ENCODE data around the gene DLK1.

The DLK1 gene

GRCh38 chr14:100777818-100778525, 51.3 kb downstream of the DLK1 start:
- no peak for DNase-seq (ENCODE audit: low read depth)

DNA sequence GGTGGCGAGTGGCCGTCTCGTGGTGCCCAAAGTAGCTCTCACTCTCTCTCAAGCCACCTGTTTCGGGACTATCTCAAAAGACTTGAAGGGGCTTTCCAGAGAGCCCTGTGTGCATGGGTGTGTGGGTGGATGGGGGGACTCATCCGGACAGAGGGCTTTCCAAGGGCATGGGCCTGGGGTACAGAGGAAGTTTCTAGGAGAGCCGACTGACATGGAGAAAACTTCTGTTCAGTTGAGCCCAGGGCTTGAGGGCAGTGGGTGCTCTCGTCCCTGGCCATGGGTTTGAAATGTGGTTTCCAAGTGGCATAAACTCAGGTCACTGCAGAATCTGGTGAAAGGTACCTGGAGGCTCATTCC, 51.8 kb downstream of the DLK1 start:
- DNase-seq (ENCODE audit: low read depth): no peak

GRCh38 chr14:100778951-100779690, 52.4 kb downstream of the DLK1 start:
- no peak for DNase-seq (ENCODE audit: low read depth)

DNA sequence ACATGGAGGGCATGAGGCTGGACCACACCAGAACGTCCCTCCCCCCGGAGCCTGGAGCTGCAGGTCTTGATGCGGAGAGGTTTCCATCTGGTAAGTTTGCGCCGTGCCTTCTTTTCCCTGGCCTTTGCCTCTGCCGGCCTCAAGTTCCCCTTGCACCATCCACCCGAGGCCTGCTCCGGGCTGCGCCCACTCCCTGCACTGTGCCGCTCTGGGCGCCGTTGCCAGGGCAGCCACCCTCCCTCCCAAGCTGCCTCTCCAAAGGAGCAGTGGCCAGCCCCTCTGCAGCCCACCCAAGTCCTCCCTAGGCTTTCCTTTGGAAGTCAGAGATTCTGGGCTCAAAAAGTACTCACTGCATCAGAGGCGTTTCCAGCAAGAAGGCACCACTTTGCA, 53.0 kb downstream of the DLK1 start:
- DNase-seq (ENCODE audit: low read depth): no peak

DNA sequence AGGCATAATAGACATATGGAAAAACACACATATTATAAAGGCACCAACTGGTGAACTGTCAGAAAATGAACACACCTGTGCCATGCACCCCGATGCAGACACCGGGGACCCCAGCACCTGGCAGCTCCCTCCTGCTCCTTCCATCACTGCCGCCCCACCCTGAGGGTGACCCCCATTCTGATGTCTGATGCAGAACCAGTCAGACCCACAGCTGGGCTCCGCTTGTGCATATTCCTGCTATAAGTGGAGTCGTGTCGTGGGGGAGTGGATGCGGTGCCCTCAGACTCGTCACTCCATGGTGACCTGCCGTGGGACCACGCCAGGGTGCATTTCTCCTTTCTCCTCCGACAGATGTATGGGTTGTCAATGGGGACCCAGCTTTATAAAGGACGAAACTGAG, 53.6 kb downstream of the DLK1 start:
- no peak for DNase-seq (ENCODE audit: low read depth)

DNA sequence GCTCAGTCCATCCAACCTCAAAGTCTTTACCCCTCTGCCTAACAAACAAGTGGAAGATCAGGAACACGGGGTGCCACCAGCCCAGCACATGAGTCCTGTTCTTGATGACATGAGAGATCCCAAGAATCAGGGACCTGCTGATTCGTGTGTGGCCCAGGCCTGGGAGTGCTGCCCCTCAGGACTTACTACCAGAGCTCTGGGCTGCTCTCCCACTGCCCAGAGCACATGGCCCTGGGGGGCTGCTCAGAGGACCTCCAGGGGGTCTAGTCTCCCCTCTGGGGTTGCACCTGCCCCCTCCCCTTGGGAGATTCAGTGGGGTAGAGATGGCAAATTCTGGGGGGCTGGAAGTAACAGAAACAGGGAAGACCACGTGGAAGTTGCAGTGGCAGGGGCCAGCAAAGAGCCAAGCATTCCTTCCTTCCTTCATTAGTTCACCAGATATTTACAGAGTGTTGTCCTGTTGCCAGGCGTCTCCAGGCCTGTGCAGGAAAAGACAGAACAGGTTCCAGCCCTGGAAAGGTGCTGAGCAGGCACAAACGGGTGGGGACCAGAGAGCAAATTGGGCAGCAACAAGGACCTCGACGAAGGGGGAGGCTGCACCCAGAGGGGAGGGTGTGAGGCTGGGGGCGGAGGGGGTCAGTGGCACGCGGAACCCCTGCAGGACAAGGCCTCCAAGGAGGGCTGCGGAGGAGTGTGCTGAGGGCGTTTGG, 54.1 kb downstream of the DLK1 start:
- DNase-seq (ENCODE audit: low read depth): no peak

- no peak for DNase-seq (ENCODE audit: low read depth)
Measured at GRCh38 chr14:100781952-100782351, 55.3 kb downstream of the DLK1 start.

DNA sequence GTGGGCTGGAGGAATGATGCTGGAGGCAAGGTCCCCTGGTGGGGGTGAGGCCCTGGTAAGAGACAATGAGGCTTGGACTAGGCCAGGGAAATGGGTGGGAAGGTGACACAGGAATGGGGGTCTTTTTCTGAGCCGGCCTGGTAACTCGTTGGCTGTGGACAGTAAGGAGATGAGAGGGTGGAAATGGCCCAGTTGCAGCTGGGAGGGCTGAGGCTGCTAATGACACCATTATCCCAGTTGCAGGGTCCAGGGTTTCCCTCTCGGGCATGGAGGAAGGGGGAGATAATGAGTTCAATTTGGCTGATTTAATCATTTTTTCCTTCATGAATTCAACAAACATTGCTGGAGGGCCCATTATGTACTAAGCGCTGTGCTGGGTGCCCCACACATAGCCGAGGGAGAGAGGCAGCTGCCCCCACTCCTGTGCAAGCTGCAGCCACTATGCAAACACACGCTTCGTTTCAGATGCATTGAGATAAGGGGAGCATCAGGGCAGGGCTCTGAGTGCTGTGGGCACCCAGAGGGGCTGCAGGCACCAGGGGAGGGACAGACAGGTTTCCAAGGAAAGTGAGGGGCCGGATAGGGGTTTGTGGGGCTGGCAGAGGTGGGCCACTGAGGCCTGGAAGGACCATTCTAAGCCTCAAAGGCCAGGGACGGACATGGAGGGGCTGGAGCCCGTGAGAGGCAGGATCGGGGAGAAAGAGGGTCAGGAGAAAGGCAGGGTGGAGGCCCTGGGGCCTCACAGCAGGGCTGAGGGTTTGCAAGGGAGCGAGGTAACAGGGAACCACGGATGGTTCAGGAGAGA, 56.0 kb downstream of the DLK1 start:
- no peak for DNase-seq (ENCODE audit: low read depth)

- no peak for DNase-seq (ENCODE audit: low read depth)
Measured at GRCh38 chr14:100783630-100784370, 57.1 kb downstream of the DLK1 start.

DNA sequence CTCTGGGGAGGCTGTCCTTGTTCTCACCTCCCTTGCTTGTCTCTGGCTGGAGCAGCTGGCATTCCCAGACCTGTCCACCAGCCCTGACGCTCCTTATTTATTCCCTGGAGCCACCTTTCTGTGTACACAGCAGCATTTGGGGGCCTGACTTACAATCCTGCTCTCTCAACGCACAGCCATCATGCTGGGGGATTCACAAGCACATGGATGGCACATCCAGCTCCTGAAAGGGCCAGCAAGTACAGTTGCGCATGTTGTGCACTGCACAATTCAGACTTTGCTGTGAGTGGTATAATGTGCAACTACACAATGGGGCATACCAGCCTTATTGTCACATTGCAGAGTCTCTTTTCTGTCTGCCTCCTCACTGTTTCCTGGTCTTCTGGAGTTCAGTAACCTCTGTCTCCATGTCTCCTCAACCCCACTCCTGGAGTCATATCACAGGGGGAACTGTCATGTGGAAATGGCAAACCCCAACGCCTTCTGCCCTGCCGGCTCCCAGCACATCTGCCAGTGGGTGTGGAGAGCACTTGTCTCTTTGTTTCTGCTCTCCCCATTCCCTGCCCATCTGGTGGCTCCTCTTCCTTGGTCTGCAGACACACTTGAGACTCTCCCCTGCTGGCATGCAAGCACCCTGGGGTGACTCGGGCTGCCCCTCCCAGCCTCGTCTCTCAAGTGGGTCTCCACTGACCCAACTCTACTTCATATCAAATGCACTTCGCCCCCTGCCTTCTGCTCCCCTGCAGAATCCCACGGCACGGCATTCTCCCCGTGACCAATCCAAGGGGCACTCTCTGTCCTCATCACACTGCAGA, 58.0 kb downstream of the DLK1 start:
- no peak for DNase-seq (ENCODE audit: low read depth)

GRCh38 chr14:100785338-100785615, 58.6 kb downstream of the DLK1 start:
- DNase-seq (ENCODE audit: low read depth): no peak

DNA sequence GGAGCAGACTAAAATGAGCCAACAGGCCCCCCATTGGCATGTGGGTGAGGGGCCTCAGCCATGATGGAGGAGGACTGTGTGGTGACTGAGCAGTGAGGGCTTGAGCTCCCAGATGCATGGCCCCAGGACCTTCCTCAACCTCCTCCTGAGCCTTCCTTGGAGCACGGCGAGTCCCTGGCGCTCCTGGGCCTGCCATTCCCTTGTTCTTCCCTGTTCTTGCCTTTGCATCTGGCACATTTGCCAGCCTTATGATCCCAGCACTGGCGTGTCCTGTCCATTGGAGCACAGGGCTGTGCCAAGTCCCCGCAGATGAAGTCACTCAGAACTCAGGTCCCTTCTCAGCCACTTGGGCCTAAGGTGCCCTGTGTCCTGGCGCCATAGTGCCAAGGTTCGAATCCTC, 58.9 kb downstream of the DLK1 start:
- DNase-seq (ENCODE audit: low read depth): no peak

DNA sequence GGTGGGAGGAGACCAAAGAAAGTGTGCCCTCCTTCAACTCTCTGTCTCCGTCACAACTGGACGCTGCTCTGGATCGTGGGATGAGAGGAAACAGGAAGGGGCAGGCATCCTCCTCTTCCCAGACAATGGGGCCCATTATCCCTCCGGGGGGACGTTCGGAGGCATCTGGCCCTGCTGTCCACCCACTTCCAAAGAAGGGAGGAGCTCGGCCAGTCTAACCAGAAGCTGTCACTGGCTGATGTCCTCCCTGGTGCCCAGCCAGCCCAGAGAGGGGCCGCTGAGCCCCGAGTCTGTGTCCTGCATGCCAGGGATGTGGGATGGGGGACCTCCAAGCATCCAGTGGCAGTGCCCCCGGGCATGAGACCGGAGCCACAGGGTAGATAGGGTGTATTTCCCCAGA, 59.4 kb downstream of the DLK1 start:
- DNase-seq (ENCODE audit: low read depth): no peak

- no peak for DNase-seq (ENCODE audit: low read depth)
Measured at GRCh38 chr14:100786576-100787219, 60.0 kb downstream of the DLK1 start.

DNA sequence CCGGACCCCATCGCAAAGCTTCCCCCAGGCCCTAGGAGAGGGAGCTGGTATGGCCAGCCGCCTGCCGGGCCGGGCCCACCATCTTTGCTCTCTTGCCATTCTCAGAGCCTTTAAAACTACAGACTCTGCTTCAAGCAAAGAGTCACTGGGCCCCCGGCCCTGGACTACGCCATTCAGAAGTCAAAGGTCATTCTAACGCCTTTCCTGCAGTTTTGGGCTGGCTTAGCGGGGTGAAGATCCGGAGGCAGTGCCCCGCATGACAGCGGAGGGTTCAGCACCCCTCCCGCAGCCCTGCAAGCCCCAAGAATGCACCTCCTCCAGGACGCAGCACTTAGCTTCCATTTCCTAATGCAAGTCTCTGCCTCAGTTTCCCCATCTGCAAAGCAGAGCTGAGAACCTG, 61.0 kb downstream of the DLK1 start:
- no peak for DNase-seq (ENCODE audit: low read depth)
